Measurements from ENCODE around the gene S100A2.

- TF ChIP-seq CTCF (conservative IDR thresholded peaks at IDR 0.05 in 1 of 2, IDR thresholded peaks at IDR 0.05 in 1 of 2; ENCODE audit: extremely low read depth in 1 of 2, insufficient read depth in 1 of 2, low read depth in 1 of 2, low read length in 2 of 2) = no peak
- no peak for TF ChIP-seq EZH2 (IDR thresholded peaks at IDR 0.05; ENCODE audit: borderline replicate concordance, low read length)
These were observed 11.5 kb upstream of the S100A2 start for GRCh38 chr1:153577138-153577537.
